ENCODE data around the gene SFT2D3. TPM values are rescaled to one million over a fixed set of nuclear protein-coding genes. Genes with fewer than 3 reads are reported as not detected.

SFT2D3 gene
- total RNA-seq, 1 experiment from 2014 or later, result 4.0 TPM

GRCh38 chr2:127754186-127754585, 52.9 kb downstream of the SFT2D3 start:
- H3K4me2 ChIP-seq (ENCODE audit: low read depth, low read length, poor library complexity, severe bottlenecking), result no peak overlapping the region
- peaks cover 36% of the 10 kb centered on the region for H3K36me3 ChIP-seq (ENCODE audit: insufficient read depth, low read length)
- DNase-seq, result no peak
- peaks cover 16% of the 10 kb centered on the region for H3K4me1 ChIP-seq (ENCODE audit: low read length)
- H3K79me2 ChIP-seq (ENCODE audit: low read length), result peaks cover 44% of the 10 kb centered on the region
- H3K4me3 ChIP-seq (ENCODE audit: low read length), result no peak overlapping the region
- no peaks in the 10 kb centered on the region for H4K20me1 ChIP-seq (ENCODE audit: insufficient read depth, low read depth, low read length)
- H3K27me3 ChIP-seq (ENCODE audit: low read length), result no peaks in the 10 kb centered on the region
- H3K27ac ChIP-seq (ENCODE audit: low read length), result no peak overlapping the region
- H2AFZ ChIP-seq (ENCODE audit: low read length), result no peak overlapping the region
- H3K9me2 ChIP-seq (replicated peaks; ENCODE audit: insufficient read depth, low read length), result no peaks in the 10 kb centered on the region
- H3K9me3 ChIP-seq (ENCODE audit: low read length), result no peaks in the 10 kb centered on the region
- H3K9ac ChIP-seq (ENCODE audit: low read length), result no peak overlapping the region

Other genes with a start within 250 kb of the SFT2D3 start
- 22.7 and 38.3 TPM in 2 replicates for gene IWS1, start 175.0 kb upstream of the SFT2D3 start, total RNA-seq (2014; rRNA removed; shearing (Covaris generic); ENCODE audit: low replicate concordance)
- 0.94 and 3.0 TPM in 2 replicates for gene MYO7B, start 165.8 kb upstream of the SFT2D3 start, total RNA-seq (2014; rRNA removed; shearing (Covaris generic); ENCODE audit: low replicate concordance)
- not detected in 2 replicates for gene GPR17, start 55.3 kb upstream of the SFT2D3 start, total RNA-seq (2014; rRNA removed; shearing (Covaris generic); ENCODE audit: low replicate concordance)
- gene LIMS2, start 26.0 kb upstream of the SFT2D3 start, total RNA-seq (2014; rRNA removed; shearing (Covaris generic); ENCODE audit: low replicate concordance), result 0.32 and 0.56 TPM in 2 replicates
- gene WDR33, start 109.7 kb downstream of the SFT2D3 start, total RNA-seq (2014; rRNA removed; shearing (Covaris generic); ENCODE audit: low replicate concordance), result 33.6 and 65.0 TPM in 2 replicates
- 18.5 and 33.5 TPM in 2 replicates for gene POLR2D, start 156.7 kb downstream of the SFT2D3 start, total RNA-seq (2014; rRNA removed; shearing (Covaris generic); ENCODE audit: low replicate concordance)
- gene AMMECR1L, start 184.5 kb downstream of the SFT2D3 start, total RNA-seq (2014; rRNA removed; shearing (Covaris generic); ENCODE audit: low replicate concordance), result 6.4 and 8.2 TPM in 2 replicates

Measured in Karpas-422 (cell line).